ENCODE data around the gene MED13L.
"Not testable (repeated sequence)": the region's sequence is repeated elsewhere in the genome, so short reads cannot be mapped to it uniquely, and the experiment has no call there.

The MED13L gene

GRCh38 chr12:116246490-116247179 is 30.9 kb downstream of the MED13L start:
- DNase-seq (ENCODE audit: low spot score), result no peak

- DNase-seq (ENCODE audit: low spot score), result no peak
Observed at GRCh38 chr12:116245189-116245588, 32.3 kb downstream of the MED13L start.

GRCh38 chr12:116244474-116245090 is 32.9 kb downstream of the MED13L start:
- DNase-seq (ENCODE audit: low spot score), result no peak

GRCh38 chr12:116244001-116244400 is 33.5 kb downstream of the MED13L start:
- no peak for DNase-seq (ENCODE audit: low spot score)

GRCh38 chr12:116242740-116243139 is 34.8 kb downstream of the MED13L start:
- DNase-seq (ENCODE audit: low spot score), result no peak

- no peak for DNase-seq (ENCODE audit: low spot score)
Observed at GRCh38 chr12:116241157-116241759, 36.2 kb downstream of the MED13L start.

- DNase-seq (ENCODE audit: low spot score), result not testable (repeated sequence)
Observed at GRCh38 chr12:116238570-116239119, 38.8 kb downstream of the MED13L start.

- DNase-seq (ENCODE audit: low spot score), result no peak
Observed at GRCh38 chr12:116238149-116238548, 39.3 kb downstream of the MED13L start.

GRCh38 chr12:116236976-116237375 is 40.5 kb downstream of the MED13L start:
- no peak for DNase-seq (ENCODE audit: low spot score)

- DNase-seq (ENCODE audit: low spot score), result peak; percentile 81
Observed at GRCh38 chr12:116236148-116236731, 41.3 kb downstream of the MED13L start.

- not testable (repeated sequence) for DNase-seq (ENCODE audit: low spot score)
Observed at GRCh38 chr12:116234148-116234547, 43.3 kb downstream of the MED13L start.

GRCh38 chr12:116233669-116234068 is 43.8 kb downstream of the MED13L start:
- no peak for DNase-seq (ENCODE audit: low spot score)

- DNase-seq (ENCODE audit: low spot score), result no peak
Observed at GRCh38 chr12:116227811-116228210, 49.7 kb downstream of the MED13L start.

GRCh38 chr12:116226026-116226425 is 51.5 kb downstream of the MED13L start:
- no peak for DNase-seq (ENCODE audit: low spot score)

- DNase-seq (ENCODE audit: low spot score), result peak; percentile 69
Observed at GRCh38 chr12:116222358-116222757, 55.1 kb downstream of the MED13L start.

- no peak for DNase-seq (ENCODE audit: low spot score)
Observed at GRCh38 chr12:116220756-116221155, 56.7 kb downstream of the MED13L start.

GRCh38 chr12:116217045-116217735 is 60.3 kb downstream of the MED13L start:
- no peak for DNase-seq (ENCODE audit: low spot score)

- DNase-seq (ENCODE audit: low spot score), result no peak
Observed at GRCh38 chr12:116216022-116216756, 61.3 kb downstream of the MED13L start.

GRCh38 chr12:116215023-116215422 is 62.5 kb downstream of the MED13L start:
- no peak for DNase-seq (ENCODE audit: low spot score)

GRCh38 chr12:116213885-116214527 is 63.5 kb downstream of the MED13L start:
- DNase-seq (ENCODE audit: low spot score), result no peak

- no peak for DNase-seq (ENCODE audit: low spot score)
Observed at GRCh38 chr12:116213014-116213413, 64.5 kb downstream of the MED13L start.

Measured in hematopoietic multipotent progenitor cell treated with erythropoietin and hydrocortisone succinate and interleukin-3 and kit ligand, for 15 days (in vitro differentiated cells).